GM18505 (cell line): ENCODE data around the gene UVSSA.

Experiments used
- ATAC-seq: cut with Tn5 transposase; IDR thresholded peaks from one replicate; pipeline ENCODE4 v1.9.1; 2021; ENCODE audit not compliant: unreplicated experiment
- POLR2A ChIP-seq: IDR thresholded peaks from 4 replicates; pipeline ENCODE4 v1.6.1; 2011; ENCODE audit warnings: borderline replicate concordance; ENCODE audit not compliant: insufficient read depth, insufficient read length; ENCODE audit errors: extremely low read depth

The UVSSA gene

GRCh38 chr4:1340181-1340747 lies 6.7 kb upstream of the UVSSA start:
- no peak for TF ChIP-seq POLR2A
- ATAC-seq: no peak

GRCh38 chr4:1340861-1341260 lies 6.1 kb upstream of the UVSSA start:
- no peak for TF ChIP-seq POLR2A
- no peak for ATAC-seq

- no peak for ATAC-seq
- no peak for TF ChIP-seq POLR2A
Observed at GRCh38 chr4:1342003-1342402, 5.0 kb upstream of the UVSSA start.

- no peak for ATAC-seq
- TF ChIP-seq POLR2A: no peak
Observed at GRCh38 chr4:1344696-1345095, 2.3 kb upstream of the UVSSA start.

- no peak for TF ChIP-seq POLR2A
- peak; percentile 29 for ATAC-seq
Observed at GRCh38 chr4:1345903-1346780, 866 bp upstream of the UVSSA start.

- TF ChIP-seq POLR2A: peak; percentile 58
- ATAC-seq: peak; percentile 25
Observed at GRCh38 chr4:1347410-1347864, 429 bp downstream of the UVSSA start.

GRCh38 chr4:1348014-1348513 lies 1.1 kb downstream of the UVSSA start:
- no peak for TF ChIP-seq POLR2A
- ATAC-seq: no peak

GRCh38 chr4:1348746-1349145 lies 1.7 kb downstream of the UVSSA start:
- no peak for TF ChIP-seq POLR2A
- ATAC-seq: no peak

- TF ChIP-seq POLR2A: no peak
- no peak for ATAC-seq
Observed at GRCh38 chr4:1349359-1350168, 2.6 kb downstream of the UVSSA start.

- ATAC-seq: no peak
- TF ChIP-seq POLR2A: no peak
Observed at GRCh38 chr4:1350169-1350520, 3.1 kb downstream of the UVSSA start.

GRCh38 chr4:1351854-1352566 lies 5.0 kb downstream of the UVSSA start:
- no peak for TF ChIP-seq POLR2A
- no peak for ATAC-seq

- ATAC-seq: no peak
Observed at GRCh38 chr4:1352567-1352900, 5.5 kb downstream of the UVSSA start.

GRCh38 chr4:1353186-1354055 lies 6.4 kb downstream of the UVSSA start:
- no peak for ATAC-seq

More at GRCh38 chr4:1352567-1352900, 5.5 kb downstream of the UVSSA start:
- TF ChIP-seq POLR2A: no peak

More at GRCh38 chr4:1353186-1354055, 6.4 kb downstream of the UVSSA start:
- TF ChIP-seq POLR2A: no peak
